BJ (cell line): ENCODE measurements around the gene CCDC73. TPM values are rescaled to one million over a fixed set of nuclear protein-coding genes. Genes with fewer than 3 reads are reported as not detected.
"Not testable (repeated sequence)": the region's sequence is repeated elsewhere in the genome, so short reads cannot be mapped to it uniquely, and the experiment has no call there.

Experiments
- CTCF ChIA-PET: fragments of 350-600 bp; formaldehyde crosslinking; extraction: SDS; loops from one replicate; lab custom pipeline; 2021; ENCODE audit warnings: antibody characterized with exemption, inconsistent platforms; lab: Yijun Ruan, JAX
- POLR2A ChIA-PET: fragments of 300-600 bp; sonication (Branson Sonifier 250); formaldehyde crosslinking; extraction: SDS; loops from one replicate; lab custom pipeline; 2021; ENCODE audit warnings: antibody characterized with exemption; lab: Charles Lee
- DNase-seq: peaks from one replicate; pipeline ENCODE4 v3.0.0-alpha.2; 2011; ENCODE audit warnings: low read depth
- H3K27me3 ChIP-seq: 2 replicates; pipeline ENCODE4 v1.6.0; 2011; ENCODE audit warnings: low read length; ENCODE audit not compliant: control insufficient read depth, insufficient read depth
- H3K36me3 ChIP-seq: 2 replicates; pipeline ENCODE4 v1.5.1; 2011; ENCODE audit warnings: low read length; ENCODE audit not compliant: control insufficient read depth, insufficient read depth
- H3K4me3 ChIP-seq: 2 replicates; pipeline ENCODE4 v1.5.1; 2011; ENCODE audit warnings: low read depth, mild to moderate bottlenecking, control low read depth, low read length
- polyA plus RNA-seq: library from polyadenylated mRNA; depleted of rRNA; stranded (reverse); fragments of >200 nt; gene quantifications from 2 replicates; pipeline ENCODE4 v1.2.3, GENCODE V29; 2011
- TF ChIP-seq, protein P1 (sequence below): IDR thresholded peaks from 2 replicates; pipeline ENCODE4 v1.5.1; 2011; ENCODE audit warnings: low read depth, mild to moderate bottlenecking, control low read depth, inconsistent platforms, low read length, moderate library complexity; ENCODE audit not compliant: insufficient read depth

Gene CCDC73
- polyA plus RNA-seq, 1 experiment = not detected

- DNase-seq = no peak
- TF ChIP-seq, protein P1, sequence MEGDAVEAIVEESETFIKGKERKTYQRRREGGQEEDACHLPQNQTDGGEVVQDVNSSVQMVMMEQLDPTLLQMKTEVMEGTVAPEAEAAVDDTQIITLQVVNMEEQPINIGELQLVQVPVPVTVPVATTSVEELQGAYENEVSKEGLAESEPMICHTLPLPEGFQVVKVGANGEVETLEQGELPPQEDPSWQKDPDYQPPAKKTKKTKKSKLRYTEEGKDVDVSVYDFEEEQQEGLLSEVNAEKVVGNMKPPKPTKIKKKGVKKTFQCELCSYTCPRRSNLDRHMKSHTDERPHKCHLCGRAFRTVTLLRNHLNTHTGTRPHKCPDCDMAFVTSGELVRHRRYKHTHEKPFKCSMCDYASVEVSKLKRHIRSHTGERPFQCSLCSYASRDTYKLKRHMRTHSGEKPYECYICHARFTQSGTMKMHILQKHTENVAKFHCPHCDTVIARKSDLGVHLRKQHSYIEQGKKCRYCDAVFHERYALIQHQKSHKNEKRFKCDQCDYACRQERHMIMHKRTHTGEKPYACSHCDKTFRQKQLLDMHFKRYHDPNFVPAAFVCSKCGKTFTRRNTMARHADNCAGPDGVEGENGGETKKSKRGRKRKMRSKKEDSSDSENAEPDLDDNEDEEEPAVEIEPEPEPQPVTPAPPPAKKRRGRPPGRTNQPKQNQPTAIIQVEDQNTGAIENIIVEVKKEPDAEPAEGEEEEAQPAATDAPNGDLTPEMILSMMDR = no peak
- ChIA-PET CTCF (interaction anchor here (1.5 to 7.3 kb wide), 3 partner anchors 16 to 469 kb away, joined by 4 to 57 read pairs (median 4); no protein-coding TSS in a partner anchor), POLR2A (no interaction called here)
- Histone ChIP-seq H3K36me3 (no peaks in the 10 kb centered on the region), H3K27me3 (peaks cover 3% of the 10 kb centered on the region; the same call in 1 of the 2 replicates), H3K4me3 (no peak overlapping the region)
Measured at GRCh38 chr11:32790916-32791315, 3.5 kb downstream of the CCDC73 start.

DNA sequence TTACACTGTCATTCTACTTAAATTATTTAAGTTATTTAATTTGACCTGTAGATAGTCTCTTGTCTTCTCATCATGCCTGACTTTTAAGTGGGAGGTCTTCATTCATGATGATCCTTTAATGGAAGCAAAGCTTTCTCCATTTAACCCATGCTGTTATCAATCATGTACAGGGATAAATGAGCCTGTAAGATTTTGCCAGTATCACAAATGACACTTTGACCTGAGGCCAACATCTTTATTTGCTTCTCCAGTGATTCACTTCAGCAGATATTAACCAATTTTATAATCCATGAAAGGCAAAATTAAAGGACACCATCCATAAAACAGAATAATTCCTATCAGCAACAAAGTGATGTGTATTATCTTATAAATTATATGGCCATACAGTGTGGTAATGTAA is 7.7 kb downstream of the CCDC73 start:
- ChIA-PET CTCF (interaction anchor here (1.1 kb wide), 1 partner anchor 22 kb away, joined by 5 read pairs; no protein-coding TSS in a partner anchor), POLR2A (no interaction called here)
- peaks cover 1% of the 10 kb centered on the region; the same call in 1 of the 2 replicates for H3K27me3 ChIP-seq
- DNase-seq = no peak
- TF ChIP-seq, protein P1 = no peak
- no peaks in the 10 kb centered on the region for H3K36me3 ChIP-seq
- H3K4me3 ChIP-seq = no peak overlapping the region

DNA sequence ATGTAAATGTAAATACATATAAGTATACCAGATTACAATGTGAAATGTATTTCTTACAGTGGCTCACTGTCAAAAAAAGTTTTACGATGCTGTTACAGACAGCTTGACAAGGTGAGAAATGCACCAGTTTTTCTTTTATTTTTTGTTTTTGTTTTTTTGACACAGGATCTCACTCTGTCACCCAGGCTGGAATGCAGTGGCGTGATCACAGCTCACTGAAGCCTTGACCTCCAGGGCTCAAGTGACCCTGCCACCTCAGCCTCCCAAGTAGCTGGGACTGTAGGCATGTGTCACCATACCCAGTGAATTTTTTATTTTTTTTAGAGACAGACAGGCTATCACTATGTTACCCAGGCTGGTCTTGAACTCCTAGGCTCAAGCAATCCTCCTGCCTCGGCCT is 9.2 kb downstream of the CCDC73 start:
- DNase-seq = no peak
- POLR2A ChIA-PET = no interaction called here
- H3K27me3 ChIP-seq = peaks cover 4% of the 10 kb centered on the region; the same call in 1 of the 2 replicates
- no peak overlapping the region for H3K4me3 ChIP-seq
- TF ChIP-seq, protein P1 = no peak
- CTCF ChIA-PET = no interaction called here
- no peaks in the 10 kb centered on the region for H3K36me3 ChIP-seq

DNA sequence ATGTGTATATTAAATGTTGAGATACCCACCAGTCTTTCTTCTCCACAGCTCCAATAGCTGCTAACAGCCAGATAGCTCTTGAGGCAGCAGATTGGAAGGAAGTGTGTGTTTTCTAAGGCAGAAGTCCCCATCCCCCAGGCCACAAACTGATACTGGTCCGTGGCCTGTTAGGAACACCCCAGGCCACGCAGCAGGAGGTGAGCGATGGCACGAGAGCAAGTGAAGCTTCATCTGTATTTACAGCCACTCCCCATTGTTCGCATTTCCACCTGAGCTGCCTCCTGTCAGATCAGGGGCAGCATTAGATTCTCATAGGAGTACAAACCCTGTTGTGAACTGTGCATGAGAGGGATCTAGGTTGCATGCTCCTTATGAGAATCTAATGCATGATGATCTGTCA is 12.7 kb downstream of the CCDC73 start:
- POLR2A ChIA-PET = no interaction called here
- H3K36me3 ChIP-seq = no peaks in the 10 kb centered on the region
- H3K27me3 ChIP-seq = peaks cover 3% of the 10 kb centered on the region; the same call in 1 of the 2 replicates
- no peak for DNase-seq
- no peak overlapping the region for H3K4me3 ChIP-seq
- CTCF ChIA-PET = interaction anchor here (1.5 kb wide), 1 partner anchor 10 kb away, joined by 3 read pairs; no protein-coding TSS in a partner anchor
- TF ChIP-seq, protein P1 = no peak

DNA sequence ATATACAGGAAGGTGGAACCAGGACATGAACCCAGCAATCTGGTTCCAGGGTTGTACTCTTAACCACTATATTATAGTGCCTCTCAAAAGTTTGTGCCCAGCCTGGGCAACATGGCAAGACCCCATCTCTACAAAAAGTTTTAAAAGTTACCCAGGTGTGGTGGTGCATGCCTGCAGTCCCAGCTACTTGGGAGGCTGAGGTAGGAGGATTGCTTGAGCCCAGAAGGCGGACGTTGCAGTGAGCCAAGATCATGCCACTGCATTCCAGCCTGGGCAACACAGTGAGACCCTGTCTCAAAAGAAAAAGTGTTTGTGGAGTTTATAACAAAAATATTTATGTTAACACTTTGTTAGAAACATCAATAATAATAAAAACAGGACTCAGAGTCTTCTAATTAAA is 13.6 kb downstream of the CCDC73 start:
- H3K27me3 ChIP-seq, DNase-seq, POLR2A ChIA-PET, H3K4me3 ChIP-seq, H3K36me3 ChIP-seq: not testable (repeated sequence)
- CTCF ChIA-PET = interaction anchor here (1.2 to 2.2 kb wide), 3 partner anchors 11 to 29 kb away, joined by 3 to 7 read pairs (median 3); no protein-coding TSS in a partner anchor

GRCh38 chr11:32779136-32779535 is 15.3 kb downstream of the CCDC73 start:
- TF ChIP-seq, protein P1 = no peak
- ChIA-PET CTCF (interaction anchor here (0.6 to 2.2 kb wide), 2 partner anchors 13 to 286 kb away, joined by 3 to 7 read pairs; no protein-coding TSS in a partner anchor), POLR2A (no interaction called here)
- Histone ChIP-seq H3K27me3 (peaks cover 3% of the 10 kb centered on the region; the same call in 1 of the 2 replicates), H3K4me3 (no peak overlapping the region), H3K36me3 (no peaks in the 10 kb centered on the region)
- DNase-seq = no peak
